Measurements from ENCODE around the gene MS4A6E. TPM values are rescaled to one million over a fixed set of nuclear protein-coding genes. Genes with fewer than 3 reads are reported as not detected.

The MS4A6E gene
- total and polyA plus RNA-seq, 2 experiments from 2014 or later: not detected

DNA sequence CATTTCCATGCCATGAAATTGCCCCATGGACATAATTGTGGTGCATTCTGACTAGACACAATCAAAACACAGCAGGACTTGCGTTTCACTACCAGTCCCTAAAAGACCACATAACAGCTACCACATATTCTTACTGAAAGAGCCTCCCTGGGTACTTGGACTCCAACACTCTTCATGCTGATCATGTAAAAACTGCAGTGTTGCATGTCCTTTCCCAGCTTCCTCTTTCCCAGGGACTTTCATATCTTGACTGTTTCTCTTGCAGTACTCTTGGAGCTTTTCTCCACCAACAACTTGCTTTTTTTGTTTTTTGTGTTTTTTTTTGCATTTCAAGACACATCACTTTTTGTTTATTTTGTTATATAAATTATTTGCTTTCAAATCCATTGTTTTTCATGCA, 22.9 kb downstream of the MS4A6E start:
- H2AFZ ChIP-seq: no peak overlapping the region
- TF ChIP-seq NANOG (IDR thresholded peaks at IDR 0.05; ENCODE audit: borderline replicate concordance): no peak
- no peak for TF ChIP-seq EZH2 (IDR thresholded peaks at IDR 0.05; ENCODE audit: low read depth, unreplicated experiment)
- TF ChIP-seq JUNB (IDR thresholded peaks at IDR 0.05; ENCODE audit: unreplicated experiment): no peak
- TF ChIP-seq POLR2AphosphoS5 (IDR thresholded peaks at IDR 0.05; ENCODE audit: low read depth): no peak
- no peak for TF ChIP-seq REST (IDR thresholded peaks at IDR 0.05; ENCODE audit: unreplicated experiment)
- TF ChIP-seq, protein P1, sequence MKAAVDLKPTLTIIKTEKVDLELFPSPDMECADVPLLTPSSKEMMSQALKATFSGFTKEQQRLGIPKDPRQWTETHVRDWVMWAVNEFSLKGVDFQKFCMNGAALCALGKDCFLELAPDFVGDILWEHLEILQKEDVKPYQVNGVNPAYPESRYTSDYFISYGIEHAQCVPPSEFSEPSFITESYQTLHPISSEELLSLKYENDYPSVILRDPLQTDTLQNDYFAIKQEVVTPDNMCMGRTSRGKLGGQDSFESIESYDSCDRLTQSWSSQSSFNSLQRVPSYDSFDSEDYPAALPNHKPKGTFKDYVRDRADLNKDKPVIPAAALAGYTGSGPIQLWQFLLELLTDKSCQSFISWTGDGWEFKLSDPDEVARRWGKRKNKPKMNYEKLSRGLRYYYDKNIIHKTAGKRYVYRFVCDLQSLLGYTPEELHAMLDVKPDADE (IDR thresholded peaks at IDR 0.05): no peak
- no peak for TF ChIP-seq STAT1 (IDR thresholded peaks at IDR 0.05; ENCODE audit: unreplicated experiment)
- no peak for TF ChIP-seq ZNF462 (CRISPR knock-in tag; IDR thresholded peaks at IDR 0.05)
- no peak for TF ChIP-seq EZH2phosphoT487 (IDR thresholded peaks at IDR 0.05; ENCODE audit: unreplicated experiment)
- no peak for TF ChIP-seq CREB1 (CRISPR knock-in tag; IDR thresholded peaks at IDR 0.05; ENCODE audit: low read depth)
- TF ChIP-seq CTCF (conservative IDR thresholded peaks at IDR 0.05; ENCODE audit: low read depth in 2 of 2): no peak
- no peak for TF ChIP-seq ZNF331 (CRISPR knock-in tag; IDR thresholded peaks at IDR 0.05; ENCODE audit: low read depth)
- TF ChIP-seq ZNF114 (CRISPR knock-in tag; IDR thresholded peaks at IDR 0.05): no peak
- DNase-seq (ENCODE audit: low spot score): no peak
- no peak overlapping the region for H3K27ac ChIP-seq (ENCODE audit: low read depth)
- Mint-ChIP-seq H3K4me1 (no peaks in the 10 kb centered on the region), H3K9me3 (peaks cover 24% of the 10 kb centered on the region), H3K27me3 (ENCODE audit: insufficient read depth, low read depth, poor library complexity) (peaks cover 2% of the 10 kb centered on the region), H3K36me3 (ENCODE audit: low read depth) (peaks cover 11% of the 10 kb centered on the region; the same call in 1 of the 3 replicates), H3K4me3 (no peak overlapping the region), H3K27ac (no peak overlapping the region)
- ATAC-seq: no peak
- no peaks in the 10 kb centered on the region for H3K36me3 ChIP-seq (ENCODE audit: insufficient read depth)
- no peaks in the 10 kb centered on the region for H4K20me1 ChIP-seq (replicated peaks; ENCODE audit: insufficient read depth)
- no peaks in the 10 kb centered on the region for H3K79me2 ChIP-seq (replicated peaks; ENCODE audit: insufficient read depth)
- no peaks in the 10 kb centered on the region for H3K4me1 ChIP-seq (ENCODE audit: insufficient read depth)
- H3F3A ChIP-seq (replicated peaks; ENCODE audit: low read depth): no peaks in the 10 kb centered on the region
- no peak overlapping the region for H3K4me3 ChIP-seq
- peaks cover 13% of the 10 kb centered on the region; the same call in 1 of the 2 replicates for H3K9me2 ChIP-seq (ENCODE audit: insufficient read depth)
- H3K27me3 ChIP-seq (ENCODE audit: insufficient read depth): no peaks in the 10 kb centered on the region
- no peak overlapping the region for H3K4me2 ChIP-seq

Measured in GM23338 (cell line).